KG1 (cell line): ENCODE results near the gene PRSS38.

Experiments used
- DNase-seq: peaks from one replicate; lab custom pipeline; 2025; lab: John Stamatoyannopoulos, UW

The PRSS38 gene

GRCh38 chr1:227815468-227816409, at the start of gene PRSS38:
Gene PRSS38, plus strand, starts transcription at chr1:227815675. Its CDS starts 42 bp downstream, at chr1:227815717.
- DNase-seq = no peak

DNA sequence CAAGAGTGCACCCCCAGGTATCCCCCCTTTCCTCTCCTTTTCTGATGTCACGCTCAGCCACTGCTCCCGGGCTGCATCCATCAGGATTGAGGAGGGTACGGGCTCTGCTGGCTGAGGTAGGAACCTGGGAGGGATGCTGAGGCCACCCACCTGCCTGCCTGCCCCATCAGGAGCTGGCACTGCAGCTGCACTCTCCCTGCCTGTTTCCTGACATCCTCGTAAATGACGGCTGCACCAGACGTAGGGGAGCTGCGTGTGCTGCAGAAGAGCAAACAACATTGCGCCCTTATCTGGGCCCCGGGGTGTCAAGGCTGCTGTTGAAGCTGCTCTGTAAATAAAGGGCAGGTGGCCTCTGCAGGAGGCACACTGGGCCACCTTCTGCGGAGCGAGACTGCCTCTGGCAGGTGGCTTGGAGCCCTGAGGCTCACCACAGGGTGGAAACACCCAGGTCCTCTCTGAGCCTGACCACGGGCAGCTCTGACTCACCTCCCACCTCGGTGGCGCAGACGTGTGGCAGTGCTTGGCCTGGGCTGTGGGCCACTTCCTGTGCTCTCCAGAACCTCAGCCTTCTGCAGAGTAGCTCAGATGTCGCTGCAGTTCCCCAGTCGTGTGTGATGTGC, 49.4 kb upstream of the PRSS38 start:
- no peak for DNase-seq

- DNase-seq = no peak
These were observed 48.7 kb upstream of the PRSS38 start for GRCh38 chr1:227766653-227767277.

DNA sequence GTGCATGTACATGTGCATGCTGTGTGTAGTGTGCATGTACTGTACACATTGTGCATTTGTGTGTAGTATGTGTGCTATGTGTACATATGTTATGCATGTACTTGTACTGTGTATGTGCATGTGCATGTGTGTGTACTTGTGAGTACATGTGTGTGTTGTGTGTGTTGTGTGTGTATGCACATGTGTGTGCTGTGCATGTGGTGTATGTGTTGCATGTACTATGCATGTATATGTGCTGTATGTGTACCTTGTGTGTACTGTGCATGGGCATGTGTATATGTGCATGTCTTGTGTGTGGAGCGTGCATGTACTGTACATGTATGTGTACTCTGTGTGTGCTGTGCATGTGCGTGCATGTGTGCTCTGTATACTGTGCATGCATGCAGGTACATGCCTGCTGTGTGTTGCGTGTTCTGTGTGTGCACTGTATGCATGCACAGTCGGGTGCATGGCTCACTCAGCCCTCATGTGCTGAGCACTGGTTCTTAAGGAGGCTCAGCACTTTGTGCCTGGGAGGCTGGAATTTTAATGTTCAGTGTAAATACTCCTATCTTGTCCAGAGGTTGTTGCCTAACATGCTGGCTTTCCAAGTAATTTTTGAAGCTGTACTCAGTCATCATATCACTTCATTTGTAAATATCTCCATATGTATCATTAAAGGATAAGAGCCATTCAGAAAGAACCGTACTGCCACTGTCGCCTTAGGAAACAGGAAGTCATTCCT, 47.9 kb upstream of the PRSS38 start:
- DNase-seq = no peak

DNA sequence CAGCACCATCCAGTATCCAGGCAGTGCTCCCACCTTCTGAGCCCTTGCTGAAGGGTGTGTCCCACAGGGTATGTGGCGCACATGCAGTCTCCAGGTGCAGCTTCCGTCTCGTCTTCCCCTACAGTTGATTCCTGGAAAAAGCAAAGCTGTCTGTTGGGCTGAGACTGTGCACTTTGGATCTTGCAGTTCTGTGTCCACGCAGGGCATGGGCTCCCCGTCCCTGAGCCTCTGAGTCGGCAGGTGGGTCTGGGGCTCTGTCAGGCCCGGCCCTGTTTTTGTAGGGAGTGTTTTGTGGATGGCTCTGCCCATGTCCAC, 47.4 kb upstream of the PRSS38 start:
- no peak for DNase-seq

DNA sequence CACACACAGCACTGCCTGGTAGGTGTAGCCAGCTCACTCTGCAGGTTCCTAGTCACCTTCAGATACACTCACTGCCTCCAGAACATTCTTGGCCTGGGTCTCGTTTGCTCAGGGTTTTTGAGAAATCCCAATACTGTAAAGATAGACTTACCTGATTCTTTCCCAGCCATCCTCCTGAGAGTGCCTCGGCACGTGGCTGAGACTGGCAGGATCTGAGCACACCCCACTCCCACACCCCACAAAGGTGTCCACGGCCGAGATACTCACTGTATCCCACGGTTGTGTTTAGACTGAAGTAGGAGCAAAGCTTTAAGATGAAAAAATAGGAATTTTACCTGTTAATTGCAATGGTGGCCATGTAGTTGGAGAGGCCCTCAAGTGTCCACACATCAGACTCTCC, 46.8 kb upstream of the PRSS38 start:
- no peak for DNase-seq

- DNase-seq = no peak
These were observed 46.2 kb upstream of the PRSS38 start for GRCh38 chr1:227769047-227769935.

DNA sequence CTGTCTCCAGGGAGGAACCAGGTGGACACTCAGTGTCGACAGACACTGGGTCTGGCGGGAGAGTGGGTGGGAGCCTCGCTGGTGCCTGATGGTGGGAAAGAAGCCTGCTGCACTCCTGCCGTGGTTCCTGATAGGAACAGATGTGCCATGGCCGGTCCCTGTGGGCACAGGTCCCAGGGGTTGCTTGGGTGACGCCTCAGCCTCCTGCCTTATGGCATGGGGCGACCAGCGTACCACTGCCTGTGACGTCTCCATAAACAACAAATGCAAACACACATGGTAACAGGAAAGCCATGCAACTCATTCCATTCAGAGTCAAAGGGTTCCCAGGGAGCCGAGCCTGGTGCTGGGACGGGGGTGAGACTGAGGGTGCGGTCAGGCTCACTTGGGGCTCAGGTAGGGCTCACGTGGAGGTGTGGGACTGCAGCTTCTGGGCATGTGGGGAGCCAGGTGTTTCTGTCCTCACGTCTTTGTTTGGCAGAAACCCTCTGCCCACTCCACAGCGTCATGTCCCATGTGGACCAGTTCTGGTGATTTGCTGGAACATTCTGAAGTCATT, 45.5 kb upstream of the PRSS38 start:
- DNase-seq = no peak

- no peak for DNase-seq
These were observed 44.7 kb upstream of the PRSS38 start for GRCh38 chr1:227770812-227771211.

GRCh38 chr1:227771326-227771725, 44.1 kb upstream of the PRSS38 start:
- DNase-seq = no peak

DNA sequence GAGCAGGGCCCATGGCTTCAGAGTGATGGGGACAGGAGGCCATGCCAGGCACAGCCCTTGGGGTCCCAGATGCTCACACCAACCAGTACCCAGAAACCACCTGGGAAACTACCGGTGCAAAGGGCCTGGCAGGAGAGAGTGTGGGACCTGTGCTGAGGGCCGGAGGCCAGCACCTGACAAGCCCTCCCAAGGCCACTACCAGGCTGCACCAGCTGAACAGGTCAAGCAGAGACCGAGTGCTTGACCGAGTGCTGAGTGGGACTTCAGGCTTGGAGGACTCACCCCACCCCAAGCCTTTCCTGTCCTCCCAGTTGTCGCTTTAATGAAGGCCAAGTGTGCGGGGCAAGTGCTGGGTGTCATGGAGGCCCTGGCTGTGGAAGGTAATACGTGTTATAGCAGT, 43.7 kb upstream of the PRSS38 start:
- no peak for DNase-seq

- no peak for DNase-seq
These were observed 41.9 kb upstream of the PRSS38 start for GRCh38 chr1:227773558-227773957.

GRCh38 chr1:227774051-227774731, 41.3 kb upstream of the PRSS38 start:
- no peak for DNase-seq

- no peak for DNase-seq
These were observed 40.4 kb upstream of the PRSS38 start for GRCh38 chr1:227774821-227775661.

- no peak for DNase-seq
These were observed 39.6 kb upstream of the PRSS38 start for GRCh38 chr1:227775841-227776240.

GRCh38 chr1:227776331-227776771, 39.1 kb upstream of the PRSS38 start:
- no peak for DNase-seq

GRCh38 chr1:227777156-227777555, 38.3 kb upstream of the PRSS38 start:
- DNase-seq = no peak

DNA sequence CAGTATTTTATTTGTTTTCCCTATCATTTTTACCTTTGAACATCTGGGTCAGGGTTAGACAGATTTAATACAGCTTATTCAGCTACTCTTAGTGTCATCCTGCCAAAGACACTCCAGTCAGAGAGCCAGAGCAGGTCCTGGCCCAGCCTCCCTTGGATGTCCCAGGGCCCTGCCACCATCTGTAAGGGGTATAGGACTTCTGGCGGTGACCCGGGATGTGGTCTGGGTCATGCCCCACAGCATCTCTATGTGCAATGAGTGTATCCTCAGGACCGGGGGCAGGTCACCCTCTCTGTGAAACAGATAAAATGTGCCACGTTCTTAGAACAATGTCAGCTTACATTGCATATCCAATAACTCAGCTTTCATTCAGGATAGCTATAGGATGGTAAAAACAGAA, 37.8 kb upstream of the PRSS38 start:
- no peak for DNase-seq

- DNase-seq = no peak
These were observed 37.0 kb upstream of the PRSS38 start for GRCh38 chr1:227778401-227778947.
